Stimulated activated CD4-positive, alpha-beta T cell treated with anti-CD3 and anti-CD28 coated beads, Interleukin-15, amount 100 ng/mL, for 1 hour (primary cell): ENCODE measurements around the gene DMRTA2.

Source experiments
- DNase-seq, 2 donors: peaks; one replicate each; pipeline ENCODE4 v3.0.0-alpha.2; 2020; ENCODE audit warnings: low read depth in 1 of 2, low spot score in 1 of 2

The DMRTA2 gene

GRCh38 chr1:50424045-50424883 is 1.0 kb upstream of the DMRTA2 start:
- no peak for DNase-seq

- no peak for DNase-seq
Observed at GRCh38 chr1:50423670-50424000, 392 bp upstream of the DMRTA2 start.

GRCh38 chr1:50422675-50422945 is 633 bp downstream of the DMRTA2 start:
- no peak for DNase-seq

- DNase-seq = no peak
Observed at GRCh38 chr1:50421768-50422674, 1.2 kb downstream of the DMRTA2 start.

GRCh38 chr1:50421366-50421748 is 1.9 kb downstream of the DMRTA2 start:
- DNase-seq = no peak

GRCh38 chr1:50420689-50421365 is 2.4 kb downstream of the DMRTA2 start:
- no peak for DNase-seq

GRCh38 chr1:50419907-50420677 is 3.2 kb downstream of the DMRTA2 start:
- no peak for DNase-seq

GRCh38 chr1:50419192-50419906 is 3.9 kb downstream of the DMRTA2 start:
- no peak for DNase-seq

- DNase-seq = no peak
Observed at GRCh38 chr1:50418600-50419109, 4.6 kb downstream of the DMRTA2 start.

GRCh38 chr1:50417946-50418599 is 5.2 kb downstream of the DMRTA2 start:
- DNase-seq = no peak

- no peak for DNase-seq
Observed at GRCh38 chr1:50417507-50417906, 5.7 kb downstream of the DMRTA2 start.

GRCh38 chr1:50416553-50417453 is 6.4 kb downstream of the DMRTA2 start:
- no peak for DNase-seq

- DNase-seq = no peak
Observed at GRCh38 chr1:50416150-50416527, 7.1 kb downstream of the DMRTA2 start.

- DNase-seq = no peak
Observed at GRCh38 chr1:50415235-50416149, 7.8 kb downstream of the DMRTA2 start.

GRCh38 chr1:50414853-50415234 is 8.4 kb downstream of the DMRTA2 start:
- DNase-seq = no peak

GRCh38 chr1:50412813-50413476 is 10.3 kb downstream of the DMRTA2 start:
- DNase-seq = no peak

GRCh38 chr1:50405814-50406213 is 17.4 kb downstream of the DMRTA2 start:
- DNase-seq = no peak
